GM12878 (cell line): ENCODE measurements around the gene ANKS1A. TPM values are rescaled to one million over a fixed set of nuclear protein-coding genes. Genes with fewer than 3 reads are reported as not detected.

Experiments used
- ATAC-seq: fragments of 200-7000 bp; cut with Tn5 transposase; 3 replicates; pipeline ENCODE4 v1.9.1; 2020; ENCODE audit warnings: mild to moderate bottlenecking, moderate library complexity
- BruUV-seq: library from RNA; stranded (reverse); fragments of 400-500 nt; replicated peaks from 2 replicates; lab custom pipeline; 2021; lab: Mats Ljungman, UMichigan
- CTCF ChIA-PET: fragments of 300-600 bp; sonication (Branson Sonifier 250); formaldehyde crosslinking; extraction: SDS; loops from one replicate; lab custom pipeline; 2021; ENCODE audit warnings: inconsistent platforms; lab: Yijun Ruan, JAX
- POLR2A ChIA-PET: fragments of 350-600 bp; formaldehyde crosslinking; extraction: SDS; loops from one replicate; lab custom pipeline; 2021; ENCODE audit warnings: inconsistent platforms; lab: Charles Lee
- RAD21 ChIA-PET: fragments of 300-600 bp; sonication (Branson Sonifier 250); formaldehyde crosslinking; loops from one replicate; lab custom pipeline; 2023; ENCODE audit warnings: antibody characterized with exemption; ENCODE audit not compliant: unreplicated experiment; lab: Charles Lee
- SMC1A ChIA-PET: fragments of 300-600 bp; sonication (Branson Sonifier 250); formaldehyde crosslinking; loops from one replicate; lab custom pipeline; 2023; ENCODE audit not compliant: unreplicated experiment, uncharacterized antibody; lab: Charles Lee
- DNase-seq: peaks from one replicate; pipeline ENCODE4 v3.0.0-alpha.2; 2011; ENCODE audit warnings: low read depth, low spot score
- FAIRE-seq: peaks from 3 replicates; lab custom pipeline; 2011; peaks lifted over from hg19 to GRCh38; lab: Jason Lieb, UNC
- H2AFZ ChIP-seq: 2 replicates; pipeline ENCODE4 v1.6.0; 2011; ENCODE audit warnings: low read depth, low read length, control low read depth; ENCODE audit not compliant: control insufficient read depth
- H3K27ac ChIP-seq: 2 replicates; pipeline ENCODE4 v1.5.1; 2011; ENCODE audit warnings: control low read depth; ENCODE audit not compliant: control insufficient read depth, insufficient read depth
- H3K27me3 ChIP-seq, 2 experiments: replicated peaks in 1 of 2; 2 replicates each; pipeline versions ENCODE4 v1.6.0 to v1.6.1; 2011; ENCODE audit warnings: low read length in 1 of 2; ENCODE audit not compliant: control insufficient read depth in 2 of 2, insufficient read depth in 2 of 2
- H3K36me3 ChIP-seq, 2 experiments: 2 replicates each; pipeline ENCODE4 v1.5.1; 2011; ENCODE audit warnings: low read length in 1 of 2; ENCODE audit not compliant: control insufficient read depth in 2 of 2, insufficient read depth in 2 of 2
- H3K4me1 ChIP-seq: 2 replicates; pipeline ENCODE4 v1.6.1; 2011; ENCODE audit warnings: mild to moderate bottlenecking, low read length, moderate library complexity, mixed read lengths; ENCODE audit not compliant: control insufficient read depth, insufficient read depth
- H3K4me2 ChIP-seq: 2 replicates; pipeline ENCODE4 v1.6.0; 2011; ENCODE audit warnings: control low read depth; ENCODE audit not compliant: control insufficient read depth, insufficient read depth
- H3K4me3 ChIP-seq: fragments of 200-600 bp; sonication (generic); 2 replicates; pipeline ENCODE4 v1.5.1; 2016
- H3K79me2 ChIP-seq: 2 replicates; pipeline ENCODE4 v1.6.0; 2011; ENCODE audit warnings: low read length; ENCODE audit not compliant: control insufficient read depth, insufficient read depth
- H3K9ac ChIP-seq: 2 replicates; pipeline ENCODE4 v1.8.0; 2011; ENCODE audit warnings: low read length, control low read depth, mixed read lengths; ENCODE audit not compliant: control insufficient read depth, insufficient read depth
- H3K9me3 ChIP-seq: replicated peaks from 3 replicates; pipeline ENCODE4 v1.5.1; 2011; ENCODE audit warnings: mild to moderate bottlenecking, low read length; ENCODE audit not compliant: control insufficient read depth, insufficient read depth
- H4K20me1 ChIP-seq: 2 replicates; pipeline ENCODE4 v1.6.0; 2011; ENCODE audit not compliant: control insufficient read depth, insufficient read depth
- BCL11A ChIP-seq: IDR thresholded peaks from 2 replicates; pipeline ENCODE4 v1.6.1; 2011; ENCODE audit warnings: low read depth, low read length
- CREB1 ChIP-seq: IDR thresholded peaks from 2 replicates; pipeline ENCODE4 v1.6.1; 2012; ENCODE audit warnings: low read depth, mild to moderate bottlenecking, inconsistent platforms
- EZH2 ChIP-seq: IDR thresholded peaks from 2 replicates; pipeline ENCODE4 v1.6.1; 2012; ENCODE audit warnings: low read depth, mild to moderate bottlenecking, control low read depth, inconsistent platforms, low read length, borderline replicate concordance; ENCODE audit not compliant: control insufficient read depth
- IRF4 ChIP-seq: IDR thresholded peaks from 2 replicates; pipeline ENCODE4 v1.6.1; 2011; ENCODE audit warnings: low read depth, low read length
- MLLT1 ChIP-seq: fragments of 450-650 bp; IDR thresholded peaks from 2 replicates; pipeline ENCODE4 v1.6.1; 2016; ENCODE audit warnings: mild to moderate bottlenecking
- SRF ChIP-seq, 2 experiments: IDR thresholded peaks; 2 replicates each; pipeline ENCODE4 v1.6.1; 2011; ENCODE audit warnings: low read depth in 2 of 2, low read length in 2 of 2, mild to moderate bottlenecking in 1 of 2, moderate library complexity in 1 of 2
- SUZ12 ChIP-seq: fragments of 200-600 bp; sonication (generic); IDR thresholded peaks from one replicate; pipeline ENCODE4 v1.6.1; 2018; ENCODE audit warnings: antibody characterized with exemption, mild to moderate bottlenecking; ENCODE audit not compliant: unreplicated experiment
- ZNF217 ChIP-seq: fragments of 450-650 bp; IDR thresholded peaks from 2 replicates; pipeline ENCODE4 v1.6.1; 2017; ENCODE audit warnings: antibody characterized with exemption, mild to moderate bottlenecking
- ZNF24 ChIP-seq: fragments of 450-650 bp; IDR thresholded peaks from 2 replicates; pipeline ENCODE4 v1.6.1; 2017; ENCODE audit warnings: antibody characterized with exemption, mild to moderate bottlenecking
- WGBS: methylation state at CpG from one replicate; pipeline ENCODE4 v1.1.6; 2016; ENCODE audit warnings: low lambda C conversion rate; ENCODE audit not compliant: insufficient replicate concordance, insufficient coverage; ENCODE audit errors: missing lambda C conversion rate; 5-methylcytosine and 5-hydroxymethylcytosine counted together
- in situ Hi-C: fragments of 300-500 bp; cut with MboI; formaldehyde crosslinking; loops from 9 replicates; pipeline ENCODE4 v1.14.3; 2018; ENCODE audit warnings: mixed read lengths
- intact Hi-C: fragments of 100-400 bp; cut with micrococcal nuclease; formaldehyde crosslinking; loops from one replicate; pipeline ENCODE4 v1.14.2; 2022; ENCODE audit not compliant: unreplicated experiment
- polyA plus RNA-seq, 11 experiments: library from polyadenylated mRNA; depleted of rRNA in 4 of 11; unstranded in 6 of 11; stranded (reverse) in 5 of 11; fragments of >200 nt; fragmentation: Nextera tagmentation in 4 of 11; fragmentation: Illumina TruSeq in 1 of 11; extraction: Ambion mirVana in 4 of 11; extraction: Trizol in 1 of 11; gene quantifications; 1 replicate in 1 of 11; 2 replicates in 10 of 11; pipeline versions ENCODE4 v1.2.1 to v1.2.3, GENCODE V29; 2011 to 2016; ENCODE audit warnings: inconsistent platforms in 2 of 11, missing spikeins in 2 of 11, low read depth in 1 of 11
- total RNA-seq, 4 experiments: library from RNA; depleted of rRNA in 3 of 4; stranded (reverse); fragments of >200 nt in 3 of 4; fragmentation: Illumina TruSeq in 1 of 4; extraction: Trizol in 1 of 4; gene quantifications; 2 replicates each; pipeline versions ENCODE4 v1.2.1 to v1.2.3, GENCODE V29; 2013 to 2021

The ANKS1A gene
- total and polyA plus RNA-seq, 10 of the 15 experiments (the other 5 are each of a cell fraction or from before 2014, with no cell fraction given) = 0.60 to 7.0 (median 3.0) TPM

DNA sequence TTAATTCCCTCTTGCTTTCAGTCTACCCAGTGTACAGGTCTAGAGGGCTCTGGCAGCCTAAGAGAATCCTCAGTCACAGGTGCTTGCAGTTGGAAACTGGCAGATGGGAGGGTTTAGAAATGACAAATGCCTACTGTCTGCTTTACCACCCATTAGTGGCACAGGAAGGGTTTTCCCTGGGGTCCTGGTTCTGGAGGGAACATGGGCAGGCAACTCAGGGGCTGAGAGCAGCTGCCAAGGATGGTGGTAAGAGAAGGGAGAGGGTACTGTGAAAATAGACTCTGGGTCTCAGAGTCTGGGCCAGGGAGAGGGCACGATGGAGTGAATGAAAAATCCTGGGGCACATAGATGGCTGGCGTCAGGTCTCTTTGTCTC is 148.6 kb downstream of the ANKS1A start:
- no TSS peak for BruUV-seq
- Histone ChIP-seq H3K9ac (no peak overlapping the region), H4K20me1 (no peaks in the 10 kb centered on the region), H3K4me1 (peaks cover 16% of the 10 kb centered on the region), H3K36me3 (no peaks in the 10 kb centered on the region), H3K4me3 (no peak overlapping the region), H3K27ac (no peak overlapping the region), H3K79me2 (no peaks in the 10 kb centered on the region), H3K27me3 (no peaks in the 10 kb centered on the region), H3K9me3 (no peaks in the 10 kb centered on the region), H2AFZ (no peak overlapping the region), H3K4me2 (no peak overlapping the region)
- DNase-seq = no peak
- in situ Hi-C loops (no loop called here), intact Hi-C loops (no loop called here)
- ChIA-PET RAD21 (no interaction called here), SMC1A (no interaction called here), POLR2A (interaction anchor here (0.6 kb wide), 1 partner anchor 149 kb away, joined by 3 read pairs; the partner anchor contains the start of gene ANKS1A), CTCF (no interaction called here)
- WGBS = 97% methylated on average over 2 of the region's 2 CpGs
- no peak for TF ChIP-seq SRF (IDR thresholded peaks at IDR 0.05; ENCODE audit: low read depth in 2 of 2, low read length in 2 of 2)
- TF ChIP-seq ZNF24 = no peak
- TF ChIP-seq BCL11A = no peak
- no peak for TF ChIP-seq CREB1
- TF ChIP-seq IRF4 = no peak
- TF ChIP-seq EZH2 = no peak
- TF ChIP-seq SUZ12 = no peak
- no peak for TF ChIP-seq MLLT1
- TF ChIP-seq ZNF217 = no peak
- ATAC-seq = no peak
- no peak for FAIRE-seq
